Measurements from ENCODE around the gene PATE2.
A peak's percentile ranks its signal among the peaks of the same experiment; 100 is the strongest.

PATE2 gene

GRCh38 chr11:125778728-125779127, at the start of gene PATE2:
Gene PATE2 (minus strand): TSS chr11:125778828. CDS start chr11:125778773, 55 bp downstream.
- DNase-seq (ENCODE audit: low read depth) = no peak

GRCh38 chr11:125807909-125808308, 29.3 kb upstream of the PATE2 start:
- DNase-seq (ENCODE audit: low read depth) = no peak

- DNase-seq (ENCODE audit: low read depth) = no peak
These were observed 23.8 kb upstream of the PATE2 start for GRCh38 chr11:125802387-125802786.

GRCh38 chr11:125799808-125800207, 21.2 kb upstream of the PATE2 start:
- no peak for DNase-seq (ENCODE audit: low read depth)

- DNase-seq (ENCODE audit: low read depth) = no peak
These were observed 19.0 kb upstream of the PATE2 start for GRCh38 chr11:125797641-125798040.

GRCh38 chr11:125790825-125791224, 12.2 kb upstream of the PATE2 start:
- DNase-seq (ENCODE audit: low read depth) = no peak

- DNase-seq (ENCODE audit: low read depth) = no peak
These were observed 9.2 kb upstream of the PATE2 start, which contains the start of gene PATE3 for GRCh38 chr11:125787827-125788226. Gene PATE3 (plus strand): TSS chr11:125788127. CDS start chr11:125788152, 25 bp downstream.

- DNase-seq (ENCODE audit: low read depth) = no peak
These were observed 6.0 kb upstream of the PATE2 start for GRCh38 chr11:125784678-125785077.

- DNase-seq (ENCODE audit: low read depth) = no peak
These were observed 1.3 kb downstream of the PATE2 start for GRCh38 chr11:125777309-125777708.

GRCh38 chr11:125773516-125773915, 5.1 kb downstream of the PATE2 start:
- no peak for DNase-seq (ENCODE audit: low read depth)

- DNase-seq (ENCODE audit: low read depth) = peak; percentile 40
These were observed 5.7 kb downstream of the PATE2 start for GRCh38 chr11:125772834-125773505.

- DNase-seq (ENCODE audit: low read depth) = no peak
These were observed 8.0 kb downstream of the PATE2 start for GRCh38 chr11:125770583-125770982.

- no peak for DNase-seq (ENCODE audit: low read depth)
These were observed 10.1 kb downstream of the PATE2 start for GRCh38 chr11:125768336-125769046.

- DNase-seq (ENCODE audit: low read depth) = no peak
These were observed 12.4 kb downstream of the PATE2 start for GRCh38 chr11:125766251-125766650.

- no peak for DNase-seq (ENCODE audit: low read depth)
These were observed 15.1 kb downstream of the PATE2 start for GRCh38 chr11:125763483-125763882.

- DNase-seq (ENCODE audit: low read depth) = no peak
These were observed 16.2 kb downstream of the PATE2 start for GRCh38 chr11:125762445-125762844.

GRCh38 chr11:125756050-125756449, 22.6 kb downstream of the PATE2 start:
- DNase-seq (ENCODE audit: low read depth) = no peak

GRCh38 chr11:125750629-125751028, 28.0 kb downstream of the PATE2 start:
- DNase-seq (ENCODE audit: low read depth) = no peak

GRCh38 chr11:125745979-125746378, 32.6 kb downstream of the PATE2 start, which contains the start of gene PATE1:
Gene PATE1 (plus strand): TSS chr11:125746279. CDS start chr11:125746305, 26 bp downstream.
- DNase-seq (ENCODE audit: low read depth) = no peak

- DNase-seq (ENCODE audit: low read depth) = no peak
These were observed 34.9 kb downstream of the PATE2 start for GRCh38 chr11:125743681-125744080.

GRCh38 chr11:125740617-125741016, 38.0 kb downstream of the PATE2 start:
- no peak for DNase-seq (ENCODE audit: low read depth)

- DNase-seq (ENCODE audit: low read depth) = no peak
These were observed 49.7 kb downstream of the PATE2 start for GRCh38 chr11:125728969-125729368.

Data from non-pigmented ciliary epithelial cell (primary cell).